Naive B cell (primary cell): ENCODE data around the gene FCRLA. TPM values are rescaled to one million over a fixed set of nuclear protein-coding genes. Genes with fewer than 3 reads are reported as not detected.
A peak's percentile ranks its signal among the peaks of the same experiment; 100 is the strongest.
"Not testable (repeated sequence)": the region's sequence is repeated elsewhere in the genome, so short reads cannot be mapped to it uniquely, and the experiment has no call there.

Experiments
- ATAC-seq, 2 donors: fragments of 150-1000 bp; cut with Tn5 transposase; 2 replicates each; pipeline ENCODE4 v1.10.0; 2021; ENCODE audit warnings: low read depth in 2 of 2, mild to moderate bottlenecking in 2 of 2, moderate library complexity in 2 of 2
- DNase-seq: peaks from one replicate; pipeline ENCODE4 v3.0.0; 2022
- H3K27ac Mint-ChIP-seq, 6 donors: one replicate each; pipeline ENCODE4 v1.8.0; 2020 to 2022; ENCODE audit warnings: mild to moderate bottlenecking in 6 of 6, mixed read lengths in 6 of 6, moderate library complexity in 5 of 6, inconsistent platforms in 2 of 6
- H3K27me3 Mint-ChIP-seq, 3 donors: one replicate each; pipeline ENCODE4 v1.8.0; 2021 to 2022; ENCODE audit warnings: mixed read lengths in 3 of 3, mild to moderate bottlenecking in 1 of 3
- H3K36me3 Mint-ChIP-seq, 2 donors: one replicate each; pipeline ENCODE4 v1.8.0; 2020 to 2022; ENCODE audit warnings: mixed read lengths in 2 of 2, inconsistent platforms in 1 of 2, mild to moderate bottlenecking in 1 of 2
- H3K4me1 Mint-ChIP-seq, 3 donors: one replicate each; pipeline ENCODE4 v1.8.0; 2020 to 2022; ENCODE audit warnings: mixed read lengths in 3 of 3, inconsistent platforms in 1 of 3, mild to moderate bottlenecking in 1 of 3, moderate library complexity in 1 of 3
- H3K4me3 Mint-ChIP-seq, 8 donors: one replicate each; pipeline ENCODE4 v1.8.0; 2020 to 2022; ENCODE audit warnings: mild to moderate bottlenecking in 8 of 8, mixed read lengths in 8 of 8, moderate library complexity in 8 of 8, inconsistent platforms in 2 of 8
- H3K9me3 Mint-ChIP-seq, 7 donors: one replicate each; pipeline ENCODE4 v1.8.0; 2020 to 2022; ENCODE audit warnings: mixed read lengths in 7 of 7, mild to moderate bottlenecking in 5 of 7, inconsistent platforms in 2 of 7, moderate library complexity in 1 of 7
- polyA plus RNA-seq, 6 donors: library from polyadenylated mRNA; unstranded; fragments of 300-500 nt; fragmentation: Illumina TruSeq; gene quantifications; one replicate each; pipeline ENCODE4 v1.2.3, GENCODE V29; 2021; ENCODE audit warnings: low read depth in 6 of 6

The FCRLA gene
- polyA plus RNA-seq, 6 donors from 2014 or later: 625 to 1,343 (median 750) TPM

- Mint-ChIP-seq H3K4me1 (peaks cover 44 to 67% (median 66%) of the 10 kb centered on the region in 3 donors), H3K4me3 (peak overlapping the region; percentile 34 to 83 (median 68)), H3K27ac (peak overlapping the region in 4 of 6 donors; percentile 2 to 93 (median 55)), H3K9me3 (peaks cover 0 to 2% (median 0%) of the 10 kb centered on the region in 7 donors), H3K27me3 (no peaks in the 10 kb centered on the region), H3K36me3 (peaks cover 0 to under 1% of the 10 kb centered on the region in 2 donors)
- DNase-seq (no peak), ATAC-seq (peak in 1 of 2 donors; percentile 4)
Observed at GRCh38 chr1:161719325-161719611, 12.2 kb downstream of the FCRLA start.

GRCh38 chr1:161720422-161720821, 13.4 kb downstream of the FCRLA start:
- Mint-ChIP-seq H3K4me1 (peaks cover 50 to 76% (median 74%) of the 10 kb centered on the region in 3 donors), H3K4me3 (peak overlapping the region in 1 of 8 donors; percentile 8), H3K9me3 (peaks cover 0 to 2% (median 0%) of the 10 kb centered on the region in 7 donors), H3K27ac (no peak overlapping the region), H3K36me3 (no peaks in the 10 kb centered on the region), H3K27me3 (no peaks in the 10 kb centered on the region)
- DNase-seq: no peak
- no peak for ATAC-seq

DNA sequence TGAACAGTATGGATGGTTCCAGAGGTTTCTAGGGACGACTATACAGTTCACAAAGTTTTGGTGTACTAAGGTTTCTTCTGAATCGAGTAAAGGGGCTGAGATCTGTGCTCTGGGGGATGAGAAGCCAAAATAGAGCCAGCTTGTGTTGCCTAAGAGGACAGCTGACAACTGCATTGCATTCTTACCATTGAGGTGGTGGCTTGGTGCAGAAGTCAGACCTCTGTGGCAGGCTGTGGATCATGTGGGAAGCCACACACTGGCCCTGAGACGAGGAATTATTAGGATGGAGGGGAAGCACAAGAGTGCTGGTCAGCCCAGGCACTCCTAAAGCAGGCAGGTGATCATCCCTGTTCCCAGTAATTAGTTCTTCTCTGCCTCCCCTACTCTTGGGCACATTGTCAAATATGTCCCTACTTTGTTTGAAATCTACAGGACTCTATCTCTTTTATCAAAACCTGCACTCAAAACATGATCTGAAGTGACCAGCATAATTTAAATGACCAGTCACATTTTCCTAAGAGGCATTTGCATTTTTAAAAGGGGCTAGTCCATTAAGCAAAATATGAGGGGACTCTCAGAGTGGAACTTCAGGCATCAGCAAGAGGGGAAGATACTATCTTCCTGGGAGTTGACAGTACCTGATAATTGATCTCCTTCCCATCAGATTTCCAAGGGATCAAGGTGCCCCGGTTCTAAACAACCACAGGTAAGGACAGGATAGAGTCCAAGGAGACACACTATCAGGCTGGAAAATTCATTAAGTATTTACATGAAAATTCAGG, 14.1 kb downstream of the FCRLA start, which contains the start of gene FCRLB:
TSS of gene FCRLB (plus strand) at position 589 of the 782 bp plus-strand sequence. CDS start 1,129 bp downstream, outside the sequence.
- no peak for ATAC-seq
- Mint-ChIP-seq H3K4me1 (peaks cover 55 to 80% (median 78%) of the 10 kb centered on the region in 3 donors), H3K27ac (peak within 1 kb of the TSS in 3 of 6 donors; percentile 7 to 85 (median 61)), H3K4me3 (peak within 1 kb of the TSS in 1 of 8 donors; percentile 8), H3K9me3 (peaks cover 0 to 2% (median 0%) of the 10 kb centered on the region in 7 donors), H3K36me3 (no peaks in the 10 kb centered on the region), H3K27me3 (no peaks in the 10 kb centered on the region)
- DNase-seq: no peak

DNA sequence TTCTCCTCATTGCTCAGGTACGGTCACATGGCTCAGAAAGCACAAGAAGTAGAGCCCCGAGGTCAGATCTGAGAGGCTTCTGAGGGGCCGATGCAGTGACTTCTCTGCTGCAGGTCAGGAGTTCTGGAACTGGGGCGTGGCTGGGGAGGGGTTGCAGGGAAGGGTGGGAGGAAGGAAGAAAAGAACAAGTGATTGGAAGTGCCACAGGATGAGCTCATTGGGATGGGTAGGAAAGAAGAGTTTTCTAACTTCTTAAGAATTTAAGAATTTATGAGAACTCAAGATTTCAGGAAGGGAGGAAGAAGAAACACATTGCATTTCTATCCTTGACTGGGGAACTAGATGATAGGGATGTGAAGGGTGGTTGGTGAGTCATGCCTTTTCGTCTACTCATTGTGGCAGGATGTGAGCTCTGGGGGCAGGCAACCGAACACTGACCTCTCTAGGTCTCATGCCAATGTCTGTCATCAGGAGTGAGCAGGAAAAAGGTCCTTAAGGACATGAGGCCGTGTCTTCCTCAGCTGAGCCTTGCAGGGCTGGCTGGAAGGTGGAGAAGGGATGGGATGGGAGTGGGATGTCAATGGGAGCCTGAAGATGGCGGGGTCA, 14.8 kb downstream of the FCRLA start:
- ATAC-seq: no peak
- Mint-ChIP-seq H3K27me3 (no peaks in the 10 kb centered on the region), H3K27ac (peak overlapping the region in 3 of 6 donors; percentile 7 to 85 (median 35)), H3K9me3 (peaks cover 0 to 2% (median 0%) of the 10 kb centered on the region in 7 donors), H3K36me3 (no peaks in the 10 kb centered on the region), H3K4me1 (peaks cover 55 to 79% (median 78%) of the 10 kb centered on the region in 3 donors), H3K4me3 (no peak overlapping the region)
- no peak for DNase-seq

- no peak for ATAC-seq
- Mint-ChIP-seq H3K27ac (no peak overlapping the region), H3K9me3 (peaks cover 0 to 2% (median 0%) of the 10 kb centered on the region in 7 donors), H3K27me3 (no peaks in the 10 kb centered on the region), H3K36me3 (no peaks in the 10 kb centered on the region), H3K4me1 (peaks cover 50 to 76% (median 74%) of the 10 kb centered on the region in 3 donors), H3K4me3 (no peak overlapping the region)
- no peak for DNase-seq
Observed at GRCh38 chr1:161722406-161722805, 15.4 kb downstream of the FCRLA start.

DNA sequence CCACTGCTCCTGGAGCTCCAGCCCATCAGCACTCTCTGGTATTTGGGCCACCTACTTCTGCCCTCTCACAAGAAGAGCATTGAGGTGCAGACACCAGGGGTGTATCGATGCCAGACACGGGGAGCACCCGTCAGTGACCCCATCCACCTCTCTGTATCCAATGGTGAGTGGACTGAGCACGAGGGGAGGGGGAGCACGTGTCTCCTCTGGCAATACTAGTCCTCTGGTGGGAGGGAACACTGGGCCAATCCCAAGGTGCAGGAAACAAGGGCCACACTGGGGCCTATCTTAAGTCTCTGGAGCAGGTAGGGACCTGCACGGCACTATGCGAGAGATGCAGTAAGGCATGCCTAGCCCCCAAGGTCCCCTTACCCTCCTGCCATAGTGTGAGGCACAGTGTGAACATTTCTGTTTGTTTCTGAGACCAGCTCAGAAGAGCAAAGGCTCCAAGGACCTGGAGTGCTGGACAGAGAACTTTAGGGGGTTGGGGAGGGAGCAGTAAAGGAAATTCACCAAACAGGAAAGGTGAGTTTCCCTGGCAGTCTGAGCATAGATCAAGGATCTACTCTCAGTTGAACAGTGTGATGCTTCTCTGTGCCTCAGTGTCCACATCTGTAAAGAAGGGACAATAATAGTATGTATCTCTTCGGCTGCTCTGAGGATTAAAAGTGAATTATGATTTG, 16.6 kb downstream of the FCRLA start:
- Mint-ChIP-seq H3K4me3 (peak overlapping the region in 2 of 8 donors; percentile 4 to 55), H3K27me3 (no peaks in the 10 kb centered on the region), H3K9me3 (peaks cover 0 to 2% (median 0%) of the 10 kb centered on the region in 7 donors), H3K27ac (no peak overlapping the region), H3K4me1 (peaks cover 49 to 75% (median 74%) of the 10 kb centered on the region in 3 donors), H3K36me3 (no peaks in the 10 kb centered on the region)
- no peak for DNase-seq
- no peak for ATAC-seq

DNA sequence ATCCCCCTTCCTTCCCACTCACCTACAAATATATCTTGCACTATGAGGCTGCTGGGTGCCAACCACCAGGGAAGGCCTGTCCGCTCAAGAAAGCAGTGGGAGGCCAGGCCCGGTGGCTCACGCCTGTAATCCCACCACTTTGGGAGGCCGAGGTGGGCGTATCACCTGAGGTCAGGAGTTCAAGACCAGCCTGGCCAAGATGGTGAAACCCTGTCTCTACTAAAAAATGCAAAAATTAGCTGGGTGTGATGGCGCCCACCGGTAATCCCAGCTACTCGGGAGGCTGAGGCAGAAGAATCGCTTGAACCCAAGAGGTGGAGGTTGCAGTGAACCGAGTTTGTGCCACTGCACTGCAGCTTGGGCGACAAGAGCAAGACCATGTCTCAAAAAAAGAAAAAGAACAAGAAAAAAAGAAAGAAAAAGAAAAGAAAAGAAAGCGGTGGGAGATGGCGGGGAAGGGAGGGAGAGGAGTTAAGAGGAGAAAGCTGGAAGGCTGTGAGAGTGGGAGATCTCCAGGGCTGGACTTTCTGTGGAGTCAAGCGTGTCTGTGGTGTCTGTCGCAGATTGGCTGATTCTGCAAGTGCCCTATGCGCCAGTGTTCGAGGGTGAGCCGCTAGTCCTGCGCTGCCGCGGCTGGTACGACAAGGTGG, 18.4 kb downstream of the FCRLA start:
- peak overlapping the region; percentile 88 to 99 (median 98) for H3K4me3 Mint-ChIP-seq
- peaks cover 39 to 64% (median 63%) of the 10 kb centered on the region in 3 donors for H3K4me1 Mint-ChIP-seq
- not testable (repeated sequence) for H3K27me3 Mint-ChIP-seq, H3K9me3 Mint-ChIP-seq, DNase-seq, ATAC-seq, H3K36me3 Mint-ChIP-seq
- peak overlapping the region in 5 of 6 donors; percentile 49 to 94 (median 76) for H3K27ac Mint-ChIP-seq

DNA sequence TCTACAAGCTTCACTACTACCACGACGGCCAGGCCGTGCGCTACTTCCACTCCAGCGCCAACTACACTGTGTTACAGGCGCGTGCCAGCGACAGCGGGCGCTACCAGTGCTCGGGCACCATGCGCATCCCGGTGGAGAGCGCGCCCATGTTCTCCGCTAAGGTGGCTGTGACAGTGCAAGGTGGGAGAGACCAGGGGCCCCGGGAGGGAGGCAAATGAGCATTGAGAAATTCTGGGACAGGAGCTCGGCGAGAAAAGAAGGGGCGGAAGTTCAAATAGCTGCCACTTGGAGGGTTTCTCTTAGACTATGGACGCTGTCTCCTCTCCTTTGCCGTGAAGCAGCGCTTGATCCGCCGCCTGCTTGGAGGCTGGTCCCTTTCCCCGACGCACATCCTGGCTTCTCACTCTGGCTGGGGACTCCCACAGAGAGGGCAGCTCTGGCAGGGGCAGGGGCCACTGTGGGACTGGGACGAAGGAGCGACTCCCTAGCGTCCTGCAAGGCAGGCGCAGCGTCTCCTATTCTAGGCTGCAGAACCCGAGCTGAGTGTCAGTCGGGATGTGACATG, 19.0 kb downstream of the FCRLA start:
- Mint-ChIP-seq H3K4me1 (peaks cover 35 to 59% (median 57%) of the 10 kb centered on the region in 3 donors), H3K4me3 (peak overlapping the region; percentile 88 to 99 (median 98)), H3K9me3 (peaks cover 0 to 2% (median 0%) of the 10 kb centered on the region in 7 donors), H3K36me3 (no peaks in the 10 kb centered on the region), H3K27me3 (no peaks in the 10 kb centered on the region), H3K27ac (peak overlapping the region; percentile 62 to 94 (median 74))
- ATAC-seq (peak; percentile 42 to 48), DNase-seq (peak; percentile 52)

- ATAC-seq (peak; percentile 64 to 66), DNase-seq (peak; percentile 54)
- H3K9me3 Mint-ChIP-seq: peaks cover 0 to 2% (median 0%) of the 10 kb centered on the region in 7 donors
- no peaks in the 10 kb centered on the region for H3K36me3 Mint-ChIP-seq
- H3K4me1 Mint-ChIP-seq: peaks cover 31 to 54% (median 50%) of the 10 kb centered on the region in 3 donors
- H3K27ac Mint-ChIP-seq: peak overlapping the region in 5 of 6 donors; percentile 62 to 94 (median 76)
- peak overlapping the region; percentile 88 to 99 (median 98) for H3K4me3 Mint-ChIP-seq
- no peaks in the 10 kb centered on the region for H3K27me3 Mint-ChIP-seq
Observed at GRCh38 chr1:161726473-161727255, 19.6 kb downstream of the FCRLA start.

DNA sequence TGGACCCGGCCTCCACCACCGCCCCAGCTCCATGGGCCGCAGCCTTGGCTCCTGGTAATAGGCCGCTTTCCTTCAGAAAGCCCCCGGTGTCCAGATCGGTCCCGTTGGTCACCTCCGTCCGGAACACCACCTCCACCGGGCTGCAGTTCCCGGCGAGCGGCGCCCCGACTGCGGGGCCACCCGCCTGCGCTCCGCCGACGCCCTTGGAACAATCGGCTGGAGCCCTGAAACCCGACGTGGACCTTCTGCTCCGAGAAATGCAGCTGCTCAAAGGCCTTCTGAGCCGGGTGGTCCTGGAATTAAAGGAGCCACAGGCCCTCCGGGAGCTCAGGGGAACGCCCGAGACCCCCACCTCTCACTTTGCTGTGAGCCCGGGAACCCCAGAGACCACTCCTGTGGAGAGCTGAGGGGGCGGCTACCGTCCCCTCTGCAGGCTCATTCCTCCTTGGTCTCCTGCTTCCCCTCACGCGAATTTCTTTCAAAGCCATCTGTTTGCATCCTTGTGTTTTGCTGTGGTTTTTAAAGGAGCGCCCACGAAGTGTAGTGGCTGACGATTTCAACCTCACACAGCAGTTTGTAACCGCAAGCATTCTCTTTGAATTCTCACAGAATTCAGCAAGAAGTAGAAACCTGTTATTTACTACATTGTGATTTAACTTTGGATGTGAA, 20.4 kb downstream of the FCRLA start:
- Mint-ChIP-seq H3K27ac (peak overlapping the region; percentile 45 to 97 (median 88)), H3K36me3 (no peaks in the 10 kb centered on the region), H3K4me3 (peak overlapping the region; percentile 88 to 99 (median 98)), H3K4me1 (peaks cover 25 to 47% (median 44%) of the 10 kb centered on the region in 3 donors), H3K9me3 (no peaks in the 10 kb centered on the region), H3K27me3 (no peaks in the 10 kb centered on the region)
- ATAC-seq: peak; percentile 5 to 7
- no peak for DNase-seq

DNA sequence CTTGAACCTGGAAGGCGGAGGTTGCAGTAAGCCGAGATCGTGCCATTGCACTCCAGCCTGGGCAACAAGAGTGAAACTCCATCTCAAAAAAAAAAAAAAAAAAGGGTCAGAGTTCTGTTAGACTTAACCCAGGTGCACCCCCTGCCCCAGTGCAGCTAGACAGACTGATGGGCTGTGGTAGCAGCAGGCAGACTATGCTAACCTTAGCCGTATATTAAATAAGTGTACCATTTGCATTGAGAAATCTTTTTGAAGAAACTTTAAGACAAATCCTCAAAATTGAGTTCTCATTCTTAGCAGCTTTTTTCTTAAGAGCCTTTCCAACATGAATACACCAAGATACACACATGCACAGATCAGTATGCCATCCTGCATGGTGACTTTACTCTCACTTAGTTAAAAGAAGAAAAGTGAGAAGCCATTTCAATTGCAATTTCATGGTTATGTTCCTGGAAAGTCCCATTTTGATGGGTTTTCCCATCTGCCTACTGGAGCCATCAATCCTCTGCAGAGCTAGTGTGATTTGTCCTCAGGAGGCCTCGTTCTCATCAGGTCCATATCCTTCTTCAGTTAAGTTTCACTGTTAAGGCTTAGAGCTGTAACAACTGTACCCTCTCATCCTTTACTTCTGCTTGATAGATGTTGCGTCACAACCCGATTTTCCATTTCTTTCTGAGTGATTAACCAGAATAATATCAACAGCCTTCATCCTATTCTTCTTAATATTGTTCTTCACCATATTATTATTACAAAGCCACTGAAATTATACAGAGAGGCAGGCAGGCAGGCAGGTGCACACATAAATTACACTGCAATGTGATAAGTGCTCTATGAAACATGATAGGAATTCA, 21.6 kb downstream of the FCRLA start:
- Mint-ChIP-seq H3K27me3 (no peaks in the 10 kb centered on the region), H3K27ac (peak overlapping the region in 2 of 6 donors; percentile 11 to 15), H3K9me3 (no peaks in the 10 kb centered on the region), H3K4me3 (peak overlapping the region in 6 of 8 donors; percentile 88 to 99 (median 98)), H3K4me1 (peaks cover 25 to 43% (median 36%) of the 10 kb centered on the region in 3 donors), H3K36me3 (no peaks in the 10 kb centered on the region)
- DNase-seq: no peak
- no peak for ATAC-seq
